Esophagus muscularis mucosa (tissue), 4 donors: ENCODE data around the gene PIP5K1B. TPM values are rescaled to one million over a fixed set of nuclear protein-coding genes. Genes with fewer than 3 reads are reported as not detected.

Source experiments
- DNase-seq: peaks from one replicate; pipeline ENCODE4 v3.0.0-alpha.2; 2017; ENCODE audit errors: extremely low spot score
- H3K27ac ChIP-seq, 4 donors: fragments of 200-600 bp; sonication (generic); replicated peaks in 1 of 4; 1 replicate in 3 of 4; 2 replicates in 1 of 4; pipeline ENCODE4 v1.5.1; 2016 to 2019; ENCODE audit warnings: mild to moderate bottlenecking in 1 of 4
- H3K27me3 ChIP-seq, 4 donors: fragments of 200-600 bp; sonication (generic); one replicate each; pipeline versions ENCODE4 v1.5.1 to v1.6.0; 2016 to 2019
- H3K36me3 ChIP-seq, 4 donors: fragments of 200-600 bp; sonication (generic); one replicate each; pipeline ENCODE4 v1.5.1; 2016 to 2019
- H3K4me1 ChIP-seq, 4 donors: fragments of 200-600 bp; sonication (generic); one replicate each; pipeline ENCODE4 v1.5.1; 2016 to 2019
- H3K4me3 ChIP-seq, 4 donors: fragments of 200-600 bp; sonication (generic); 1 replicate in 2 of 4; 2 replicates in 2 of 4; pipeline ENCODE4 v1.5.1; 2016 to 2019; ENCODE audit warnings: mild to moderate bottlenecking in 4 of 4, moderate library complexity in 1 of 4
- H3K9me3 ChIP-seq, 4 donors: fragments of 200-600 bp; sonication (generic); 1 replicate in 3 of 4; 2 replicates in 1 of 4; pipeline ENCODE4 v1.5.1; 2016 to 2019
- EP300 ChIP-seq: sonication (generic); formaldehyde crosslinking; IDR thresholded peaks from one replicate; pipeline ENCODE4 v1.6.1; 2017; ENCODE audit warnings: antibody characterized with exemption
- POLR2A ChIP-seq: fragments of 450-650 bp; IDR thresholded peaks from one replicate; pipeline ENCODE4 v1.6.1; 2017; ENCODE audit warnings: antibody characterized with exemption, moderate library complexity, mild to moderate bottlenecking, low read depth
- POLR2AphosphoS5 ChIP-seq, 2 donors: sonication (generic); formaldehyde crosslinking; IDR thresholded peaks; one replicate each; pipeline ENCODE4 v1.6.1; 2017; ENCODE audit warnings: antibody characterized with exemption in 2 of 2
- WGBS: methylation state at CpG from one replicate; pipeline ENCODE4 v1.1.5; 2018; 5-methylcytosine and 5-hydroxymethylcytosine counted together
- intact Hi-C: fragments of 100-400 bp; cut with DNase I; formaldehyde crosslinking; loops from one replicate; pipeline ENCODE4 v1.15.1; 2023
- total RNA-seq, 4 donors: library from RNA; depleted of rRNA; stranded (reverse); fragments of >200 nt; gene quantifications; one replicate each; pipeline versions ENCODE4 v1.1.0 to v1.2.1, GENCODE V29; 2016
- TF ChIP-seq, protein P1 (sequence below), 3 experiments: fragments of 200-600 bp in 2 of 3; fragments of 450-650 bp in 1 of 3; sonication (generic) in 2 of 3; IDR thresholded peaks; one replicate each; pipeline ENCODE4 v1.5.1; 2017 to 2019; ENCODE audit warnings: antibody characterized with exemption in 3 of 3, mild to moderate bottlenecking in 2 of 3, moderate library complexity in 1 of 3

PIP5K1B gene
- total RNA-seq, 4 donors from 2014 or later: 0.42 to 1.7 (median 1.2) TPM

DNA sequence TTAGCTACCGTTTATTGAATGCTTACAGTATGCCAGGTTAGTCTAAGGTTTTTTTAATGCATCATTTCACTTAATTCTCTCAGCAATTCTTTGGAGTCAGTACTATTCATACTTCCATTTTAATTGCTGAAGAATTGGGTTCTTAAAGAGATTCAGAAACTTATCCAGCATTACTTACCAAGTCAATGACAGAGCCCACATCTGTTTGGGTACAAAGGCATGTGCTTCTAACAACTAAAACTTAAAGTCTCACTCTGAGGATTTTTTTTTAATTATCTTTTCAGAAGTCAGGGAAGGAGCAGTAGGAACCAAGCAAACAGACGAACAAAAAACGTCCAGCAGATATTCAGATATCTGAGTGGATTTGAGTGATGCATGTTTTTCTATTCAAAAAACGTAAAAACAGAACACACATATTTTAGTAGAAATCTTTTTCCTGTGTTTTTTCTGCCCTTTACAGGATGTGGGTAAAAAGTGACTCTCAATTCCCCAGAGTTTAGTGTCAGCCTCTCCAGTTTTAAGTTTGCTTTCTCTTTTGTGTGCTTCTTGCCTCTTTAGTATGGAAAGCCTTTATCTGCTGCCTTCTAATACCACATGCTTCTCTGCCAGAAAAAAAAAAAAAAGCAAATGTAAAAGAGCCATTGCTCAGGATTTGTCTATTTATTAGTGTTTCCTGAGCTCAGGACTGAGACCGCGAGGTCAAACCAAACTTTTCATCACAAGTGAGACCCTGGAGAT, 190.9 kb downstream of the PIP5K1B start:
- intact Hi-C loops: no loop called here
- TF ChIP-seq POLR2A: no peak
- TF ChIP-seq EP300: no peak
- H3K9me3 ChIP-seq: no peaks in the 10 kb centered on the region
- H3K36me3 ChIP-seq: no peaks in the 10 kb centered on the region
- H3K4me1 ChIP-seq: peaks cover 0 to 23% (median 0%) of the 10 kb centered on the region in 4 donors
- H3K4me3 ChIP-seq: no peak overlapping the region
- WGBS: 54% methylated on average over 6 of the region's 6 CpGs
- no peak overlapping the region for H3K27ac ChIP-seq
- no peak for DNase-seq
- no peaks in the 10 kb centered on the region for H3K27me3 ChIP-seq

- no peaks in the 10 kb centered on the region for H3K9me3 ChIP-seq
- no peaks in the 10 kb centered on the region for H3K36me3 ChIP-seq
- no peak overlapping the region for H3K4me3 ChIP-seq
- no peak overlapping the region for H3K27ac ChIP-seq
- WGBS: 77% methylated on average over 1 of the region's 1 CpG
- peaks cover 0 to 23% (median 0%) of the 10 kb centered on the region in 4 donors for H3K4me1 ChIP-seq
- intact Hi-C loops: no loop called here
- DNase-seq: no peak
- TF ChIP-seq, protein P1, sequence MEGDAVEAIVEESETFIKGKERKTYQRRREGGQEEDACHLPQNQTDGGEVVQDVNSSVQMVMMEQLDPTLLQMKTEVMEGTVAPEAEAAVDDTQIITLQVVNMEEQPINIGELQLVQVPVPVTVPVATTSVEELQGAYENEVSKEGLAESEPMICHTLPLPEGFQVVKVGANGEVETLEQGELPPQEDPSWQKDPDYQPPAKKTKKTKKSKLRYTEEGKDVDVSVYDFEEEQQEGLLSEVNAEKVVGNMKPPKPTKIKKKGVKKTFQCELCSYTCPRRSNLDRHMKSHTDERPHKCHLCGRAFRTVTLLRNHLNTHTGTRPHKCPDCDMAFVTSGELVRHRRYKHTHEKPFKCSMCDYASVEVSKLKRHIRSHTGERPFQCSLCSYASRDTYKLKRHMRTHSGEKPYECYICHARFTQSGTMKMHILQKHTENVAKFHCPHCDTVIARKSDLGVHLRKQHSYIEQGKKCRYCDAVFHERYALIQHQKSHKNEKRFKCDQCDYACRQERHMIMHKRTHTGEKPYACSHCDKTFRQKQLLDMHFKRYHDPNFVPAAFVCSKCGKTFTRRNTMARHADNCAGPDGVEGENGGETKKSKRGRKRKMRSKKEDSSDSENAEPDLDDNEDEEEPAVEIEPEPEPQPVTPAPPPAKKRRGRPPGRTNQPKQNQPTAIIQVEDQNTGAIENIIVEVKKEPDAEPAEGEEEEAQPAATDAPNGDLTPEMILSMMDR (IDR thresholded peaks at IDR 0.05): no peak
- no peak for TF ChIP-seq EP300
- no peak for TF ChIP-seq POLR2A
- H3K27me3 ChIP-seq: no peaks in the 10 kb centered on the region
Measured at GRCh38 chr9:68896486-68896885, 191.4 kb downstream of the PIP5K1B start.

GRCh38 chr9:68897577-68898145, 192.6 kb downstream of the PIP5K1B start:
- H3K4me1 ChIP-seq: peaks cover 0 to 23% (median 0%) of the 10 kb centered on the region in 4 donors
- H3K36me3 ChIP-seq: no peaks in the 10 kb centered on the region
- intact Hi-C loops: no loop called here
- no peak overlapping the region for H3K27ac ChIP-seq
- TF ChIP-seq, protein P1 (IDR thresholded peaks at IDR 0.05): no peak
- TF ChIP-seq POLR2AphosphoS5 (IDR thresholded peaks at IDR 0.05) (no peak), EP300 (no peak), POLR2A (no peak)
- H3K9me3 ChIP-seq: no peaks in the 10 kb centered on the region
- WGBS: 50% methylated on average over 4 of the region's 5 CpGs
- no peak overlapping the region for H3K4me3 ChIP-seq
- DNase-seq: no peak
- no peaks in the 10 kb centered on the region for H3K27me3 ChIP-seq

- DNase-seq: no peak
- WGBS: 69% methylated on average over 6 of the region's 6 CpGs
- intact Hi-C loops: no loop called here
- H3K27me3 ChIP-seq: no peaks in the 10 kb centered on the region
- no peaks in the 10 kb centered on the region for H3K36me3 ChIP-seq
- H3K27ac ChIP-seq: no peak overlapping the region
- H3K4me1 ChIP-seq: peaks cover 0 to 23% (median 0%) of the 10 kb centered on the region in 4 donors
- no peak for TF ChIP-seq POLR2A
- no peak for TF ChIP-seq POLR2AphosphoS5 (IDR thresholded peaks at IDR 0.05)
- TF ChIP-seq, protein P1 (IDR thresholded peaks at IDR 0.05): no peak
- H3K4me3 ChIP-seq: no peak overlapping the region
- H3K9me3 ChIP-seq: no peaks in the 10 kb centered on the region
Measured at GRCh38 chr9:68898781-68899439, 193.9 kb downstream of the PIP5K1B start.

DNA sequence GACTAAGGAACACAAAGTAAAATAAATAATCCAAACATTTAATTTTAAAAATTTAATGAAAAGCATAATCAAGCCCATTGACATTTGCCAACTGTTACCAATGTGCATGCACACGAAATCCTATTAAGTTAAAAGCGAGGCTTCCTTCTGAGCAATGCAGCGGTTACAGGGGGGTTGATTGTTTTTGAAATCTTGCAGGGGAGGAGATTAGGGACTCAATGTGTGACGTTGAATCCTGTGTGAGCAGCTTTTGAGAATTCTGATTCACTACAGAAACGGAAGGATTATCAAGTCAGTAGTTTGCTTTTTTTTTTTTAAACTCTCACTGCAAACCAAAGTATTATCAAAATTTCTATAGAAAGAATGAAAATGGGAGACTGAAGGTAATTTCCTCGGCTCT, 199.4 kb downstream of the PIP5K1B start:
- DNase-seq: no peak
- Histone ChIP-seq H3K4me1 (no peaks in the 10 kb centered on the region), H3K9me3 (no peaks in the 10 kb centered on the region), H3K4me3 (no peak overlapping the region), H3K27ac (no peak overlapping the region), H3K36me3 (no peaks in the 10 kb centered on the region), H3K27me3 (no peaks in the 10 kb centered on the region)
- 68% methylated on average over 6 of the region's 6 CpGs for WGBS
- intact Hi-C loops: no loop called here
- TF ChIP-seq, protein P1 (IDR thresholded peaks at IDR 0.05): no peak
- TF ChIP-seq POLR2AphosphoS5 (IDR thresholded peaks at IDR 0.05) (no peak), POLR2A (no peak), EP300 (no peak)
